CD14-positive monocyte (primary cell): ENCODE data around the gene ETV2. TPM values are rescaled to one million over a fixed set of nuclear protein-coding genes. Genes with fewer than 3 reads are reported as not detected.
"Not testable (repeated sequence)": the region's sequence is repeated elsewhere in the genome, so short reads cannot be mapped to it uniquely, and the experiment has no call there.

Experiments used
- DNase-seq, 3 donors: peaks; one replicate each; pipeline ENCODE4 v3.0.0-alpha.2; 2011 to 2022
- H2AFZ ChIP-seq: 2 replicates; pipeline ENCODE4 v1.6.0; 2012; ENCODE audit warnings: mild to moderate bottlenecking, low read depth, low read length, inconsistent platforms; ENCODE audit not compliant: insufficient read depth, poor library complexity, severe bottlenecking
- H3K27ac ChIP-seq, 2 donors: 1 replicate in 1 of 2; 2 replicates in 1 of 2; pipeline ENCODE4 v1.5.1; 2012 to 2013; ENCODE audit warnings: low read length in 2 of 2, control low read depth in 1 of 2, inconsistent platforms in 1 of 2, low read depth in 1 of 2, mild to moderate bottlenecking in 1 of 2
- H3K27me3 ChIP-seq, 2 donors: one replicate each; pipeline versions ENCODE4 v1.6.0 to v1.6.1; 2011 to 2013; ENCODE audit warnings: low read length in 2 of 2; ENCODE audit not compliant: control insufficient read depth in 2 of 2, insufficient read depth in 2 of 2
- H3K36me3 ChIP-seq, 2 donors: replicated peaks in 1 of 2; 1 replicate in 1 of 2; 2 replicates in 1 of 2; pipeline versions ENCODE4 v1.5.1 to v1.6.1; 2012 to 2013; ENCODE audit warnings: low read length in 2 of 2, control low read depth in 1 of 2, inconsistent platforms in 1 of 2, mild to moderate bottlenecking in 1 of 2; ENCODE audit not compliant: insufficient read depth in 2 of 2, control insufficient read depth in 1 of 2
- H3K4me1 ChIP-seq, 2 donors: 1 replicate in 1 of 2; 2 replicates in 1 of 2; pipeline versions ENCODE4 v1.5.1 to v1.6.1; 2012 to 2013; ENCODE audit warnings: low read length in 2 of 2, control low read depth in 1 of 2, inconsistent platforms in 1 of 2, mild to moderate bottlenecking in 1 of 2, moderate library complexity in 1 of 2; ENCODE audit not compliant: insufficient read depth in 2 of 2, control insufficient read depth in 1 of 2
- H3K4me2 ChIP-seq: replicated peaks from 2 replicates; pipeline ENCODE3; 2012; ENCODE audit warnings: low read length, moderate library complexity, mild to moderate bottlenecking; ENCODE audit not compliant: poor library complexity, severe bottlenecking; ENCODE audit errors: extremely low read depth
- H3K4me3 ChIP-seq, 3 experiments: fragments of 200-600 bp in 1 of 3; sonication (generic) in 1 of 3; replicated peaks in 1 of 3; 1 replicate in 2 of 3; 2 replicates in 1 of 3; pipeline ENCODE4 v1.5.1; 2011 to 2013; ENCODE audit warnings: low read length in 3 of 3, mild to moderate bottlenecking in 3 of 3, control low read depth in 2 of 3, low read depth in 2 of 3, inconsistent platforms in 1 of 3, moderate library complexity in 1 of 3
- H3K79me2 ChIP-seq: 2 replicates; pipeline ENCODE4 v1.6.0; 2012; ENCODE audit warnings: mild to moderate bottlenecking, control low read depth, inconsistent platforms, low read length, moderate library complexity; ENCODE audit not compliant: insufficient read depth
- H3K9ac ChIP-seq: 2 replicates; pipeline ENCODE4 v1.6.0; 2017; ENCODE audit warnings: low read length, mild to moderate bottlenecking; ENCODE audit not compliant: insufficient read depth, poor library complexity, severe bottlenecking
- H3K9me3 ChIP-seq, 2 donors: replicated peaks in 1 of 2; 1 replicate in 1 of 2; 2 replicates in 1 of 2; pipeline versions ENCODE4 v1.5.1 to v1.6.1; 2012 to 2013; ENCODE audit warnings: low read length in 2 of 2, control low read depth in 1 of 2; ENCODE audit not compliant: control insufficient read depth in 1 of 2, insufficient read depth in 1 of 2
- H4K20me1 ChIP-seq: 2 replicates; pipeline ENCODE4 v1.6.0; 2012; ENCODE audit warnings: mild to moderate bottlenecking, low read length, control low read depth, moderate library complexity; ENCODE audit not compliant: insufficient read depth
- H3K27ac Mint-ChIP-seq, 7 donors: one replicate each; pipeline ENCODE4 v1.8.0; 2020; ENCODE audit warnings: mild to moderate bottlenecking in 7 of 7, mixed read lengths in 7 of 7, moderate library complexity in 6 of 7, inconsistent platforms in 2 of 7
- H3K27me3 Mint-ChIP-seq, 3 donors: one replicate each; pipeline ENCODE4 v1.8.0; 2021 to 2022; ENCODE audit warnings: low read depth in 3 of 3, mild to moderate bottlenecking in 3 of 3, mixed read lengths in 3 of 3, moderate library complexity in 3 of 3, inconsistent platforms in 1 of 3
- H3K36me3 Mint-ChIP-seq, 2 donors: one replicate each; pipeline ENCODE4 v1.8.0; 2020; ENCODE audit warnings: mixed read lengths in 2 of 2, inconsistent platforms in 1 of 2, mild to moderate bottlenecking in 1 of 2
- H3K4me1 Mint-ChIP-seq: one replicate; pipeline ENCODE4 v1.8.0; 2020; ENCODE audit warnings: mild to moderate bottlenecking, mixed read lengths
- H3K4me3 Mint-ChIP-seq, 2 donors: one replicate each; pipeline ENCODE4 v1.8.0; 2020; ENCODE audit warnings: mild to moderate bottlenecking in 2 of 2, mixed read lengths in 2 of 2, moderate library complexity in 1 of 2
- H3K9me3 Mint-ChIP-seq, 7 donors: one replicate each; pipeline ENCODE4 v1.8.0; 2020 to 2022; ENCODE audit warnings: mixed read lengths in 7 of 7, mild to moderate bottlenecking in 6 of 7, moderate library complexity in 6 of 7, inconsistent platforms in 2 of 7
- WGBS: methylation state at CpG from one replicate; pipeline ENCODE4 v1.1.5; 2013; ENCODE audit warnings: missing lambda C conversion rate; ENCODE audit not compliant: insufficient coverage; 5-methylcytosine and 5-hydroxymethylcytosine counted together
- intact Hi-C, 2 donors: fragments of 100-400 bp; cut with micrococcal nuclease; formaldehyde crosslinking; loops; one replicate each; pipeline versions ENCODE4 v1.15.0 to v1.15.1; 2023
- polyA plus RNA-seq, 3 donors: library from polyadenylated mRNA; depleted of rRNA in 1 of 3; unstranded in 2 of 3; stranded (reverse) in 1 of 3; fragments of 300-500 nt in 2 of 3; fragments of >200 nt in 1 of 3; fragmentation: Illumina TruSeq in 2 of 3; gene quantifications; 1 replicate in 2 of 3; 2 replicates in 1 of 3; pipeline ENCODE4 v1.2.3, GENCODE V29; 2012 to 2021
- TF ChIP-seq, protein P1 (sequence below): fragments of 200-600 bp; IDR thresholded peaks from one replicate; pipeline ENCODE4 v1.8.0; 2022; ENCODE audit warnings: antibody characterized with exemption, mild to moderate bottlenecking

The ETV2 gene
- polyA plus RNA-seq, 3 donors, result 0.17 to 0.93 (median 0.82) TPM

DNA sequence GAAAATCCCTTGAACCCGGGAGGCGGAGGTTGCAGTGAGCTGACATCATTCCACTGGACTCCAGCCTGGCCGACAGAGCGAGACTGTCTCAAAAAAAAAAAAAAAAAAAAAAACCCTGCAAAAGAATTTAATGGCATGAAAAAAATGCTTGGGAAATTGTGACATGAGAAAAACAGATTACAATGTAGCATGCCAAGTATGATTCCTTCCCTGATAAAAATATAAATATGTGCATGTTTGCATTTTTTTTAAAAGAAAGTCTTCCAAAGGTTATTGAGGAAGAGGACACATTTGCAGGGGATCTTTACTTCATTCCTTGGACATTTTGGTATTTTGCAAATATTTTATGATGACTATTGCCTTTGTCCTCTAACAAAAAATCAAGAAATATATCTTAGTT is 48.3 kb downstream of the ETV2 start:
- intact Hi-C loops, result loop anchor here in 1 of 2 donors (5.0 kb wide), 1 partner anchor 242 kb away; no protein-coding TSS in a partner anchor
- peaks cover 0 to 7% (median 3%) of the 10 kb centered on the region in 3 donors for H3K27me3 Mint-ChIP-seq

DNA sequence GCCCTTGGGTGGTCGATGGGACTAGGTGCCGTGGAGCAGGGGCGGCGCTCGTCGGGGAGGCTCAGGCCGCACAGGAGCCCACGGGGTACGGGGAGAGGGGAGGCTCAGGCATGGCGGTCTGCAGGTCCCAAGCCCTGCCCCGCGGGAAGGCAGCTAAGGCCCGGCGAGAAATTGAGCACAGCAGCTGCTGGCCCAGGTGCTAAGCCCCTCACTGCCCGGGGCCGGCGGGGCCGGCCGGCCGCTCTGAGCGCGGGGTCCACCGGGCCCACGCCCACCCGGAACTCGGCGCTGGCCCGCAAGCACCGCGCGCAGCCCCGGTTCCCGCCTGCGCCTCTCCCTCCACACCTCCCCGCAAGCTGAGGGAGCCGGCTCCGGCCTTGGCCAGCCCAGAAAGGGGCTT is 49.6 kb downstream of the ETV2 start:
- not testable (repeated sequence) for H3K9me3 Mint-ChIP-seq, H3K9ac ChIP-seq, H3K27ac ChIP-seq, H3K36me3 ChIP-seq, H2AFZ ChIP-seq, H3K9me3 ChIP-seq, H3K4me3 Mint-ChIP-seq, H3K27me3 ChIP-seq, H4K20me1 ChIP-seq, H3K4me3 ChIP-seq, H3K79me2 ChIP-seq, H3K4me2 ChIP-seq, H3K27ac Mint-ChIP-seq, DNase-seq, H3K4me1 ChIP-seq, H3K4me1 Mint-ChIP-seq, H3K27me3 Mint-ChIP-seq, H3K36me3 Mint-ChIP-seq
- 92% methylated on average over 28 of the region's 37 CpGs for WGBS
- intact Hi-C loops, result loop anchor here in 1 of 2 donors (5.0 kb wide), 1 partner anchor 241 kb away; no protein-coding TSS in a partner anchor

More for the DNA sequence above, 48.3 kb downstream of the ETV2 start:
- no peaks in the 10 kb centered on the region for H3K79me2 ChIP-seq
- no CpG with 5 or more reads among the region's 4 CpGs for WGBS
- H3K36me3 Mint-ChIP-seq, result no peaks in the 10 kb centered on the region
- H3K9me3 Mint-ChIP-seq, result peaks cover 0 to 5% (median 2%) of the 10 kb centered on the region in 7 donors
- no peaks in the 10 kb centered on the region for H3K9me3 ChIP-seq
- H3K4me2 ChIP-seq, result no peak overlapping the region
- H3K36me3 ChIP-seq, result no peaks in the 10 kb centered on the region
- H3K27ac Mint-ChIP-seq, result no peak overlapping the region
- no peaks in the 10 kb centered on the region for H4K20me1 ChIP-seq
- H3K4me1 Mint-ChIP-seq, result no peaks in the 10 kb centered on the region
- DNase-seq, result no peak
- H3K4me3 Mint-ChIP-seq, result no peak overlapping the region
- H3K4me1 ChIP-seq, result no peaks in the 10 kb centered on the region
- H3K9ac ChIP-seq, result no peak overlapping the region
- H2AFZ ChIP-seq, result no peak overlapping the region
- no peak overlapping the region for H3K4me3 ChIP-seq
- H3K27me3 ChIP-seq, result no peaks in the 10 kb centered on the region
- TF ChIP-seq, protein P1, sequence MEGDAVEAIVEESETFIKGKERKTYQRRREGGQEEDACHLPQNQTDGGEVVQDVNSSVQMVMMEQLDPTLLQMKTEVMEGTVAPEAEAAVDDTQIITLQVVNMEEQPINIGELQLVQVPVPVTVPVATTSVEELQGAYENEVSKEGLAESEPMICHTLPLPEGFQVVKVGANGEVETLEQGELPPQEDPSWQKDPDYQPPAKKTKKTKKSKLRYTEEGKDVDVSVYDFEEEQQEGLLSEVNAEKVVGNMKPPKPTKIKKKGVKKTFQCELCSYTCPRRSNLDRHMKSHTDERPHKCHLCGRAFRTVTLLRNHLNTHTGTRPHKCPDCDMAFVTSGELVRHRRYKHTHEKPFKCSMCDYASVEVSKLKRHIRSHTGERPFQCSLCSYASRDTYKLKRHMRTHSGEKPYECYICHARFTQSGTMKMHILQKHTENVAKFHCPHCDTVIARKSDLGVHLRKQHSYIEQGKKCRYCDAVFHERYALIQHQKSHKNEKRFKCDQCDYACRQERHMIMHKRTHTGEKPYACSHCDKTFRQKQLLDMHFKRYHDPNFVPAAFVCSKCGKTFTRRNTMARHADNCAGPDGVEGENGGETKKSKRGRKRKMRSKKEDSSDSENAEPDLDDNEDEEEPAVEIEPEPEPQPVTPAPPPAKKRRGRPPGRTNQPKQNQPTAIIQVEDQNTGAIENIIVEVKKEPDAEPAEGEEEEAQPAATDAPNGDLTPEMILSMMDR, result no peak
- no peak overlapping the region for H3K27ac ChIP-seq
